Breast epithelium (tissue), 4 donors: ENCODE data around the gene ARHGAP18. TPM values are rescaled to one million over a fixed set of nuclear protein-coding genes. Genes with fewer than 3 reads are reported as not detected.

ENCODE experiments used
- DNase-seq, 2 donors: peaks; one replicate each; pipeline ENCODE4 v3.0.0-alpha.2; 2019; ENCODE audit warnings: low spot score in 2 of 2
- H3K27ac ChIP-seq, 2 donors: fragments of 200-600 bp; sonication (generic) in 1 of 2; one replicate each; pipeline ENCODE4 v1.5.1; 2016 to 2019; ENCODE audit warnings: mild to moderate bottlenecking in 1 of 2
- H3K27me3 ChIP-seq, 2 donors: fragments of 200-600 bp; sonication (generic) in 1 of 2; one replicate each; pipeline versions ENCODE4 v1.5.1 to v1.6.0; 2017 to 2019; ENCODE audit warnings: control low read depth in 1 of 2, mild to moderate bottlenecking in 1 of 2
- H3K36me3 ChIP-seq: fragments of 200-600 bp; one replicate; pipeline ENCODE4 v1.5.1; 2019
- H3K4me1 ChIP-seq, 2 donors: fragments of 200-600 bp; sonication (generic); one replicate each; pipeline ENCODE4 v1.5.1; 2016 to 2019; ENCODE audit warnings: control low read depth in 1 of 2
- H3K4me3 ChIP-seq, 3 donors: fragments of 200-600 bp; sonication (generic); 1 replicate in 2 of 3; 2 replicates in 1 of 3; pipeline ENCODE4 v1.5.1; 2016 to 2019; ENCODE audit warnings: mild to moderate bottlenecking in 3 of 3, moderate library complexity in 2 of 3
- H3K9me3 ChIP-seq, 2 donors: fragments of 200-600 bp; sonication (generic) in 1 of 2; one replicate each; pipeline ENCODE4 v1.5.1; 2016 to 2019; ENCODE audit warnings: control low read depth in 1 of 2
- POLR2A ChIP-seq: fragments of 450-650 bp; IDR thresholded peaks from one replicate; pipeline ENCODE4 v1.6.1; 2016; ENCODE audit warnings: antibody characterized with exemption, mild to moderate bottlenecking, moderate library complexity
- POLR2AphosphoS5 ChIP-seq, 3 donors: sonication (generic); formaldehyde crosslinking; IDR thresholded peaks; one replicate each; pipeline ENCODE4 v1.6.1; 2017; ENCODE audit warnings: antibody characterized with exemption in 3 of 3
- intact Hi-C: fragments of 100-400 bp; cut with DNase I; formaldehyde crosslinking; loops from one replicate; pipeline ENCODE4 v1.15.1; 2023; ENCODE audit warnings: low total_unique reads
- total RNA-seq, 3 donors: library from RNA; depleted of rRNA; stranded (reverse); fragments of >200 nt; gene quantifications; one replicate each; pipeline ENCODE4 v1.1.0, GENCODE V29; 2016
- TF ChIP-seq, protein P1 (sequence below), 3 donors: fragments of 450-650 bp; IDR thresholded peaks; one replicate each; pipeline ENCODE4 v1.5.1; 2016 to 2017; ENCODE audit warnings: antibody characterized with exemption in 3 of 3, mild to moderate bottlenecking in 3 of 3, moderate library complexity in 3 of 3

The ARHGAP18 gene
- total RNA-seq, 3 donors from 2014 or later, result 14.7 to 28.7 (median 24.8) TPM

DNA sequence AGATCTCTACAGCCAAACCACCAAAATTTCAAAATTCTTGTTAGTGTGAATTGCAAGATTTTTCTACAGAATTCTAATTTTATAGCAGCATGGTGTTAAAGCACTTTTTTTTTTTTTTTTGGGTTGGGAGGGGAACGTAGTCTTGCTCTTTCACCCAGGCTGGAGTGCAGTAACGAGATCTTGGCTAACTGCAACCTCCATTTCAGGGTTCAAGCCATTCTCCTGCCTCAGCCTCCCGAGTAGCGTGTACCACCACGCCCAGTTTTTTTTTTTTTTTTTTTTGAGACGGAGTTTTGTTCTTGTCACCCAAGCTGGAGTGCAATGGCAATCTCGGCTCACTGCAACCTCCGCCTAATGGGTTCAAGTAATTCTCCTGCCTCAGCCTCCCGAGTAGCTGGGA lies 11.5 kb downstream of the ARHGAP18 start:
- intact Hi-C loops, result no loop called here
- Histone ChIP-seq H3K9me3 (no peaks in the 10 kb centered on the region), H3K4me3 (no peak overlapping the region), H3K27me3 (no peaks in the 10 kb centered on the region), H3K36me3 (no peaks in the 10 kb centered on the region), H3K27ac (no peak overlapping the region), H3K4me1 (no peaks in the 10 kb centered on the region)
- DNase-seq, result no peak
- TF ChIP-seq, protein P1, sequence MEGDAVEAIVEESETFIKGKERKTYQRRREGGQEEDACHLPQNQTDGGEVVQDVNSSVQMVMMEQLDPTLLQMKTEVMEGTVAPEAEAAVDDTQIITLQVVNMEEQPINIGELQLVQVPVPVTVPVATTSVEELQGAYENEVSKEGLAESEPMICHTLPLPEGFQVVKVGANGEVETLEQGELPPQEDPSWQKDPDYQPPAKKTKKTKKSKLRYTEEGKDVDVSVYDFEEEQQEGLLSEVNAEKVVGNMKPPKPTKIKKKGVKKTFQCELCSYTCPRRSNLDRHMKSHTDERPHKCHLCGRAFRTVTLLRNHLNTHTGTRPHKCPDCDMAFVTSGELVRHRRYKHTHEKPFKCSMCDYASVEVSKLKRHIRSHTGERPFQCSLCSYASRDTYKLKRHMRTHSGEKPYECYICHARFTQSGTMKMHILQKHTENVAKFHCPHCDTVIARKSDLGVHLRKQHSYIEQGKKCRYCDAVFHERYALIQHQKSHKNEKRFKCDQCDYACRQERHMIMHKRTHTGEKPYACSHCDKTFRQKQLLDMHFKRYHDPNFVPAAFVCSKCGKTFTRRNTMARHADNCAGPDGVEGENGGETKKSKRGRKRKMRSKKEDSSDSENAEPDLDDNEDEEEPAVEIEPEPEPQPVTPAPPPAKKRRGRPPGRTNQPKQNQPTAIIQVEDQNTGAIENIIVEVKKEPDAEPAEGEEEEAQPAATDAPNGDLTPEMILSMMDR (IDR thresholded peaks at IDR 0.05), result no peak
- TF ChIP-seq POLR2A (no peak), POLR2AphosphoS5 (IDR thresholded peaks at IDR 0.05) (no peak)

DNA sequence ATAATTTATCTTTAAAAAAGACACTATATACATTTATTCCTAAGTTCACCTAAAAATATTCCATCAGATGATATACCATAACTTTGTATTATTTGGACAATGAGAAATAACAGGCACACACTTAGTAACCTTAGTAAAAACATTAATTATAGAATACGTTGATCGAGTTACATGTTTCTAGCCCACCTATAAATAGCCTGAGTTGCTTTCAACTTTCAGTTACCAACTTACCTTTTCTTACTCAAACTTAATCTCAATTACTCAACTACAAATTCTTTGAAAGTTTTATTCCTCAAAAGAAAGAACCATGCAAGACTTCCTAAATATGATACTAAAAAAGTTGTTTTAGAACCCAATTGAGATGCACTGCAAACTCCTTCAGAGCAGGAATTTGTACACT lies 12.2 kb downstream of the ARHGAP18 start:
- DNase-seq, result no peak
- no peaks in the 10 kb centered on the region for H3K9me3 ChIP-seq
- H3K27ac ChIP-seq, result no peak overlapping the region
- no peaks in the 10 kb centered on the region for H3K36me3 ChIP-seq
- intact Hi-C loops, result no loop called here
- TF ChIP-seq POLR2AphosphoS5 (IDR thresholded peaks at IDR 0.05), result no peak
- no peak for TF ChIP-seq POLR2A
- TF ChIP-seq, protein P1 (IDR thresholded peaks at IDR 0.05), result no peak
- H3K4me3 ChIP-seq, result no peak overlapping the region
- H3K27me3 ChIP-seq, result no peaks in the 10 kb centered on the region
- H3K4me1 ChIP-seq, result no peaks in the 10 kb centered on the region

DNA sequence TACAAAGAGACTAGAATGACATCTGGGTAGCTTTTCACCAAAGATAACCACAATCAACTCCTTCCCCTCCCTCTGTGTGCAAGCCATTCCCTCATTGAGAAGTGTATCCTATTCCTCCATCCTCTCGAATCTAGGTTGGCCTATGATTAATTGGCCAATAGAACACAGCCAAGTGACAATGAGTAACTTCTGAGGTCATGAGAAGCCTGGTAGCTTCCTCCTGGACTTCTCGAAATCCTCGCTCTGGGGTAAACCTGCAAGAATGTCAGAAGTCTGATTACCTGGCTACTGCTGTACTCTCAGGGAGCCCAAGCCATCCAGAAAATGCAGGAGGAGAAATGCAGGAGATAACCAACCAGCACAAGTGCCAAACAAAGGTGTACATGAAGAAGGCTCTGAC lies 13.1 kb downstream of the ARHGAP18 start:
- intact Hi-C loops, result no loop called here
- Histone ChIP-seq H3K9me3 (no peaks in the 10 kb centered on the region), H3K27ac (no peak overlapping the region), H3K4me3 (no peak overlapping the region), H3K27me3 (no peaks in the 10 kb centered on the region), H3K36me3 (no peaks in the 10 kb centered on the region), H3K4me1 (no peaks in the 10 kb centered on the region)
- DNase-seq, result no peak
- TF ChIP-seq POLR2AphosphoS5 (IDR thresholded peaks at IDR 0.05) (no peak), POLR2A (no peak)
- TF ChIP-seq, protein P1 (IDR thresholded peaks at IDR 0.05), result no peak

DNA sequence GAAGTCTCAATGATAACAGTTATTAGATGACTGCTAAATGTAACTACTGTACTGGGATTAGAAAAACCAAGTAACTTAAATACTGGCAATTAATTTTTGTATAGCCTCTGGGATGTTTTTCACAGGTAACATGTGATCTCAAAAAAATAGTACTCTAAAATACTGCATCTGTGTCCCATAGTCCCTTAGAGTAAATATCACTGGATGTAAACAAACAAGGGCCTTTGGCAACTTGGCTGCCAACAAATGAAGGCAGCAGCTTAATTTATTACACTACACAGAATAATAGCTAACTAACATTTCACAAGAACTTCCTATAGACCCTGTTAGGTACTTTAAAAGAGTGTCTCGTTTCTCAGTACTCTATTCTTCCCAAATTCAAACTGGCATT lies 14.0 kb downstream of the ARHGAP18 start:
- intact Hi-C loops, result no loop called here
- Histone ChIP-seq H3K9me3 (no peaks in the 10 kb centered on the region), H3K27ac (no peak overlapping the region), H3K4me3 (no peak overlapping the region), H3K36me3 (no peaks in the 10 kb centered on the region), H3K4me1 (no peaks in the 10 kb centered on the region), H3K27me3 (no peaks in the 10 kb centered on the region)
- no peak for DNase-seq
- no peak for TF ChIP-seq POLR2A
- no peak for TF ChIP-seq POLR2AphosphoS5 (IDR thresholded peaks at IDR 0.05)
- TF ChIP-seq, protein P1 (IDR thresholded peaks at IDR 0.05), result no peak

- TF ChIP-seq, protein P1 (IDR thresholded peaks at IDR 0.05), result no peak
- TF ChIP-seq POLR2A (no peak), POLR2AphosphoS5 (IDR thresholded peaks at IDR 0.05) (no peak)
- Histone ChIP-seq H3K27me3 (no peaks in the 10 kb centered on the region), H3K9me3 (no peaks in the 10 kb centered on the region), H3K36me3 (no peaks in the 10 kb centered on the region), H3K4me3 (no peak overlapping the region), H3K27ac (no peak overlapping the region), H3K4me1 (no peaks in the 10 kb centered on the region)
- intact Hi-C loops, result no loop called here
- DNase-seq, result no peak
Measured at GRCh38 chr6:129695373-129696027, 14.5 kb downstream of the ARHGAP18 start.
